Suprapubic skin (tissue), 3 donors: ENCODE measurements around the gene SDF2.

Experiments
- POLR2A ChIP-seq, 2 donors: fragments of 450-650 bp; IDR thresholded peaks; one replicate each; pipeline ENCODE4 v1.6.1; 2017; ENCODE audit warnings: antibody characterized with exemption in 2 of 2, mild to moderate bottlenecking in 2 of 2, moderate library complexity in 2 of 2
- TF ChIP-seq, protein P1 (sequence below), 2 donors: fragments of 200-600 bp in 1 of 2; fragments of 450-650 bp in 1 of 2; sonication (generic) in 1 of 2; IDR thresholded peaks; one replicate each; pipeline ENCODE4 v1.5.1; 2016 to 2019; ENCODE audit warnings: antibody characterized with exemption in 2 of 2, mild to moderate bottlenecking in 1 of 2, moderate library complexity in 1 of 2

- TF ChIP-seq, protein P1, sequence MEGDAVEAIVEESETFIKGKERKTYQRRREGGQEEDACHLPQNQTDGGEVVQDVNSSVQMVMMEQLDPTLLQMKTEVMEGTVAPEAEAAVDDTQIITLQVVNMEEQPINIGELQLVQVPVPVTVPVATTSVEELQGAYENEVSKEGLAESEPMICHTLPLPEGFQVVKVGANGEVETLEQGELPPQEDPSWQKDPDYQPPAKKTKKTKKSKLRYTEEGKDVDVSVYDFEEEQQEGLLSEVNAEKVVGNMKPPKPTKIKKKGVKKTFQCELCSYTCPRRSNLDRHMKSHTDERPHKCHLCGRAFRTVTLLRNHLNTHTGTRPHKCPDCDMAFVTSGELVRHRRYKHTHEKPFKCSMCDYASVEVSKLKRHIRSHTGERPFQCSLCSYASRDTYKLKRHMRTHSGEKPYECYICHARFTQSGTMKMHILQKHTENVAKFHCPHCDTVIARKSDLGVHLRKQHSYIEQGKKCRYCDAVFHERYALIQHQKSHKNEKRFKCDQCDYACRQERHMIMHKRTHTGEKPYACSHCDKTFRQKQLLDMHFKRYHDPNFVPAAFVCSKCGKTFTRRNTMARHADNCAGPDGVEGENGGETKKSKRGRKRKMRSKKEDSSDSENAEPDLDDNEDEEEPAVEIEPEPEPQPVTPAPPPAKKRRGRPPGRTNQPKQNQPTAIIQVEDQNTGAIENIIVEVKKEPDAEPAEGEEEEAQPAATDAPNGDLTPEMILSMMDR (IDR thresholded peaks at IDR 0.05), result no peak
- no peak for TF ChIP-seq POLR2A (IDR thresholded peaks at IDR 0.05)
Observed at GRCh38 chr17:28623696-28624095, 38.0 kb downstream of the SDF2 start.
